Measurements from ENCODE around the gene RECQL5.

GRCh38 chr17:75695830-75696271 is 28.9 kb upstream of the RECQL5 start:
- TF ChIP-seq CTCF (IDR thresholded peaks at IDR 0.05 in 8 of 11, conservative IDR thresholded peaks at IDR 0.05 in 3 of 11) = no peak
- TF ChIP-seq POLR2AphosphoS5 (IDR thresholded peaks at IDR 0.05) = peak in 1 of 3 donors; percentile 32
